GM21619 (cell line): Measurements from ENCODE around the gene ALOX5.

Source experiments
- ATAC-seq: cut with Tn5 transposase; IDR thresholded peaks from one replicate; pipeline ENCODE4 v1.9.1; 2021; ENCODE audit not compliant: unreplicated experiment

ALOX5 gene

DNA sequence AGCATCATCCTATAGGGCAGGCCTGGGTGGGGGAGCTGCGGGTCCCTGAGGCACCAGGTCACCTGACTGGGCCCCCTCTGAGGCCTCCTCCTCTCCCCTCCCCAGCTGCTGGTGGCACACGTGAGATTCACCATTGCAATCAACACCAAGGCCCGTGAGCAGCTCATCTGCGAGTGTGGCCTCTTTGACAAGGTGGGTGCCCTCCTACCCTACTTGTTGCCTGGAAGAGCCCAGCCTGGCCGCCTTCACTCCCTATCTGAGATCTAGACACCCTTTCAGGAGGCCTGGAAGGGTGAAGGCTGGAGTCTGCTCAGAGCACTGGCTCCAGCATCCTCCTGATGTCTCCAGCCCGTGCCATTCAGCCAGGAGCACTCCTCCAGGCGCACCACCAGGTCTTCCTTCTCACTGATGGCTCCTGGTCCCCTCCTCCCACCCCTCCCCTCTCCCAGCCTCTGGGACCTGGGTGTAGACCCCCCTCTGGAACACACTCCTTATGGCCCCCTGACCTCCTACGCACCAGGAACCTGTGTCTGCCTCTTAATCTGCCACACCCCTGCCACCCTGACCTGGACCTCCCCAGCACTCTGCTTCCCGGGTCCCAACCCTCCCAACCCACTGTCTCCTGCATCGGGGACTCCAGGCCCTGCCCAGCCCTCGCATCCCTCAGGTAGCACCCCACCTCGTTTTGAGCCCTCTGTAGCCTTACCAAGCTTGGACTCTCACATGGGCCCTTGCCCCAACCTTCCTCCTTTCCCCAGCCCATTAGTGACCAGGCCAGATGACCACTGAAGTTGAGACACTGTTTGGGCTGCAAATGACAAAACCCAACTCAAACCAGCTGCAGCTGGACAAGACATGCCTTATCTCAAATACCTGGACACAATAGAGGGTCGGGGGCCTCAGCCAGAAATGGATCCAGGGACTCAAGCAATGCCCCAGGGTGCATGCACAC lies 67.5 kb downstream of the ALOX5 start:
- ATAC-seq = no peak

DNA sequence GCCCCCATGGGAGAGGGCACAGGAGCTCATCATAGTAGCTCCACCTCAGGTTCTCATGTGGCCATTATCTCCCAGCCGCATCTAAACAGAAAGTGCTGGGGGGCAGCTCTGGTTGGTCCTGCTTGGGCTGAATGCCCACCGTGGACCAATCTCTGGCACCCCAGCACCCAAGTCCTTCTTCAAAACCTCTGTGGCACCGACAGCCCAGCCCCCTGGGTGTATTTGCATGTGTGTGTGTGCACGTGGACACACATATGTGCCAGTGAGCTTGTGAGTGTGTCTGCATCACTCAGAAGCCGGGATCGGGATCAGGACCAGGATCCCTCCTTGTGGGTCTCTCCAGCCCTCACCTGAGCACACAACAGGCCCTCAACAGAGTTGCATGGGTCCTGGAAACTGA lies 68.2 kb downstream of the ALOX5 start:
- ATAC-seq = no peak

DNA sequence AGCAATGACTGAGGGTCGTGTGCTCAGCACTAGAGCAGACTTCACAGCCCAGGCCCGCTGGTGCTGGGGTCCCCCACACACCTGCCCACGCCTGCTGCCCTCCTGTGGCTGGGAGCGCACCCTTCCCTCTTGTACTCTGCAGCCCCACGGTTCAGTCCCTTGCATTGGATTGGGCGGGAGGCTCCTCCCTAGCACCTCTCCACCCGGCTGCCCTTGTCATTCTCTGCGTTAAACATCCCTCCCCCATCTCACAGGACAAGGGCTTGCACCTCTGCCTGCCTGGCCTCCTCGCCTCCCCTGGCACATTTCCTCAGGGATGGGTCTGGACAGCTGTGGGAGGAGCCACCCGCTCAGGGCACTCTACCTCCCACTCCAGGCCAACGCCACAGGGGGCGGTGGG lies 68.6 kb downstream of the ALOX5 start:
- no peak for ATAC-seq

DNA sequence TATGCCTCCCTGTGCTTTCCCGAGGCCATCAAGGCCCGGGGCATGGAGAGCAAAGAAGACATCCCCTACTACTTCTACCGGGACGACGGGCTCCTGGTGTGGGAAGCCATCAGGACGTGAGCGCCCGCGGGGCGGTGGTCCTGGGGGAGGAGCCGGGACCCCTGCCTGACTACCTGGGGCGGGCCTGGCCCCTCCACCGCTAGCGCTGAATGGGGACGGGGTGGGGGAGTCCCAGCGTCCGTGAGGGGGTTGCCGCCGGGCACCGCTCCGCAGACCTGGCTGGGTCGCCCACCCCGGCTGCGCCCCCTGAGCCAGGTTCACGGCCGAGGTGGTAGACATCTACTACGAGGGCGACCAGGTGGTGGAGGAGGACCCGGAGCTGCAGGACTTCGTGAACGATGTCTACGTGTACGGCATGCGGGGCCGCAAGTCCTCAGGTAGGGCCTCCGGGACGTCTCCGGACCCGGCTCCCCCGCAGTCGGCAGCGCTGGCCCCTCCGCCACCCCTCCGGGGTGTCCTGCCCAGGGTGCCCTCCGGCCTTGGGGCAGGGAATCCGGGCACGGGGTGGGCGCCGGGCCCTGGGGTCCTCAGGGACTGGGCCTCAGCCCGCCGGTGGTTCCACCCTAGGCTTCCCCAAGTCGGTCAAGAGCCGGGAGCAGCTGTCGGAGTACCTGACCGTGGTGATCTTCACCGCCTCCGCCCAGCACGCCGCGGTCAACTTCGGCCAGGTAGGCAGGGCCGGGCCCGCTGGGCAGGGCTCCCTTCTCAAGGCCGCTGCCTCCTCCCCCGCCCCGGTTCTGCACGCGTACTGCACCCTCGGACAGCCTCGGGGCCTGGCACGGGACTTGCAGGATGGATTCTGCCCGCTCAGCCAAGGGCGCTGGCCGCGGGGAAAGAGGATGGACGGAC lies 69.3 kb downstream of the ALOX5 start:
- ATAC-seq = no peak

DNA sequence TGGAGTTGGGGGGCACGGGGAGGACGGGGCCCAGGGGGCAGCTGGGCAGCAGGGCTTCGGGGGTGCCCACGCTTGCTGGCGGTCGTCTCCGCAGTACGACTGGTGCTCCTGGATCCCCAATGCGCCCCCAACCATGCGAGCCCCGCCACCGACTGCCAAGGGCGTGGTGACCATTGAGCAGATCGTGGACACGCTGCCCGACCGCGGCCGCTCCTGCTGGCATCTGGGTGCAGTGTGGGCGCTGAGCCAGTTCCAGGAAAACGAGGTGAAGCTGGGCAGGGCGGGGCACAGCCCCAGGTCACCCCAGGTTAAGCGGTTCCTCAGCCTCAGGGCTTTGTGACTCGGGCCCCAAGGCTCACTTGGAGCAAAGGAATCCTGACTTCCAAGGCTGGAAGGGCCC lies 70.0 kb downstream of the ALOX5 start:
- ATAC-seq = no peak

DNA sequence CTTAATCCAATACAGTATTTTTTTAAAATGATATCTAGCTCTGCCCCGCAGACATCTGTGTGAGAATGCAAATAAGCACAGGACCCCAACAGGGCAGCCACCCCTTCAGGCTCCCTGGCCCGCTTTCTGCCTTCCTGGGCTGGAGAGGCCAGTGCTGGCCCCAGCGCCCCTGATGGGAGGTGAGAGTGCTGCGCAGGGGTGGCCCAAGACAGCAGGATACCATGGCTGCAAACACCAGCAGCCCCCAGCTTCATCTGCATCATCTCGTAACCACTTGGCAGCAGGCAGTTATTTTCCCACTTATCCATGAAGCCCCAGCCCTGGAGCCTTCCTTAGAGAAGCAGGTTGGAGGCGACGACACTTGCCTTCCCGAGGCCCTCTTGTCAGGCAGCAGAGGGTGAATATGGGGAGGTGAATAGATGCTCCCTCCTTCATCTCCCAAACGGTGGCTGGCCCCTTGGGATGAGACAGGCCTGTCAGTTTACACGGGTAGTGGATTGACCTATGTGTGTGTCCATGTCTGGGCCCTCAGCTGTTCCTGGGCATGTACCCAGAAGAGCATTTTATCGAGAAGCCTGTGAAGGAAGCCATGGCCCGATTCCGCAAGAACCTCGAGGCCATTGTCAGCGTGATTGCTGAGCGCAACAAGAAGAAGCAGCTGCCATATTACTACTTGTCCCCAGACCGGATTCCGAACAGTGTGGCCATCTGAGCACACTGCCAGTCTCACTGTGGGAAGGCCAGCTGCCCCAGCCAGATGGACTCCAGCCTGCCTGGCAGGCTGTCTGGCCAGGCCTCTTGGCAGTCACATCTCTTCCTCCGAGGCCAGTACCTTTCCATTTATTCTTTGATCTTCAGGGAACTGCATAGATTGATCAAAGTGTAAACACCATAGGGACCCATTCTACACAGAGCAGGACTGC lies 71.2 kb downstream of the ALOX5 start:
- ATAC-seq = no peak

DNA sequence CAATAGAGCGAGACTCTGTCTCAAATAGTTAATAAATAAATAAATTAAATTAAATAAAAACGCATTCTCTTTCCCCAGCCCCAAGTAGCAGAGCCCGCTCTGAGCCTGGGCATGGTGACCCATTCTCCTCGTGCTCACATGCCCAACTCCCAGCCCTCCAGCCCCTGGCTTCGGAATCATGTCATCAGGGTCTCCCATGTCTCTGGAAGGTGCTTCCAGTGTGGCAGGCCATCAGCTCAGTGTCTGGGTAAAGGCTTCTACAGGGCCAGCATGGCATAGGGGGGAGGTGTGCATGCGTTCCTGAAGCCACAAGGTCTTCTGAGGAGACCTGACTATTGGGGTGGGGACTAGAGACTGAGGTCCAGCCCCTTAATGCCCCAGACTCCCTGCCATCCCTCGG lies 72.8 kb downstream of the ALOX5 start:
- no peak for ATAC-seq

DNA sequence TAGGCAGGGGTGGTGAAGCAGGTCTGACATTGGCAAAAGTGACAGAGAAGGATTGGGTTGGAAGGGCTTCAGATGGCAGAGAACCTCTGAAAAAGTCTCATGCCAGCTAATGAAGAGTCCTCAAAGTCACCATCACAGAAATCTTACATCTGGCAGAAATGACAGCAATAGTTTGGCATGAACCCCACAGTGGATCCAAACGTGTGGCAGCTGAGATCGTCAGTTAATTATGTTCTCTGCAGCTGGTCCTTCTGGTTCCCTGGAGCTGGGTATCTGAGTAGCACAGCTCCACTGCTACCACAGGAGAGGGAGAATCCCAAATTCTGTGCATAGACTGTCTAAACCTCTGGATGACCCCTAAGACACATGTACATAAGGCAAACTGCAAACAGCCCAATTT lies 73.4 kb downstream of the ALOX5 start:
- no peak for ATAC-seq

DNA sequence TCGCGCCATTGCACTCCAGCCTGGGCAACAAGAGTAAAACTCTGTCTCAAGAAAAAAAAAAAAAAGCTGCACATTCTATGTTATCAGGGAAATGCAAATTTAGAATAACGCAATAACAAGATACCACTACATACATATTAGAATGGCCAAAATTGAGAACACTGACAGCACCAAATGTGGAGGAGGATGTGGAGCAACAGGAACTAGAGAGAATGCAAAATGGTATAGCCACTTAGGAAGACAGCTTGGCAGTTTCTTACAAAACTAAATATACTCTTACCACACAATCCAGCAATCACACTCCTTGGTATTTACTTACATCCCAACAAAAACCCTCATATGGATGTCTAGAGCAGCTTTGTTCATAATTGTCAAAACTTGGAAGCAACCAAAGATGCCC lies 76.8 kb downstream of the ALOX5 start:
- ATAC-seq = no peak

DNA sequence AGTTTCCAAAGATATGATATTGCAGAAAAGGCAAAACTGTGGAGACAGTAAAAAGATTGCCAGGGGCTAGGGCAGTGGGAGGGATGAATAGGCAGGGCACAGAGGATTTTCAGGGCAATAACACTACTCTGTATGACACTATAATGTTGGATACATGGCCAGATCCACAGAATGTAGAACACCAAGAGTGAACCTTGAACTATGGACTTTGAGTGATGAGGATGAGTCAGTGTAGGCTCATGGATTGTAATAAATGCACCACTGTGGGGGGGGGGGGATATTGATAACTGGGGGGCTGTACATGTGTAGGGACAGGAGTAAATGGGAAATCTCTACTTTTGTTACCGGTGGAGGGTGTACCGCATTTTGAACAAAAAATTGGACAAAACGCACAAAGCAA lies 77.4 kb downstream of the ALOX5 start:
- no peak for ATAC-seq

DNA sequence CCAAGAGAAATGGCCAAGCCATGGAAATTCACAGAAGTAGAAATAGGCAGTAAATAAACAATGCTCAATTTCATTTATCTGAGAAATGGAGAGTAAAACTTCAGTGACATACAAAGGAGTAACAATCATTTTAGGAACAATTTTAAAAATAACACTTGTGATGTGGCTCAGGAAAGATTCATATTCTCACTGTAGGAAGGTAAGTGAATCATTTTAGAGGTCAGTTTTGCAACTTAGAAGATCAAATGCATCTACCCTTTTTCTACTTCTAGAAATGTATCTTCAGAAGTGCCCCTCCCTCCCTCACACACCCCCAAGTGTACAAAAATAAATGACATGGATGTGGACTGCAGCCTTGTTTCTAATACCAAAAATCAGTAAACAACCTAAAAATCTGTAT lies 78.3 kb downstream of the ALOX5 start:
- no peak for ATAC-seq

DNA sequence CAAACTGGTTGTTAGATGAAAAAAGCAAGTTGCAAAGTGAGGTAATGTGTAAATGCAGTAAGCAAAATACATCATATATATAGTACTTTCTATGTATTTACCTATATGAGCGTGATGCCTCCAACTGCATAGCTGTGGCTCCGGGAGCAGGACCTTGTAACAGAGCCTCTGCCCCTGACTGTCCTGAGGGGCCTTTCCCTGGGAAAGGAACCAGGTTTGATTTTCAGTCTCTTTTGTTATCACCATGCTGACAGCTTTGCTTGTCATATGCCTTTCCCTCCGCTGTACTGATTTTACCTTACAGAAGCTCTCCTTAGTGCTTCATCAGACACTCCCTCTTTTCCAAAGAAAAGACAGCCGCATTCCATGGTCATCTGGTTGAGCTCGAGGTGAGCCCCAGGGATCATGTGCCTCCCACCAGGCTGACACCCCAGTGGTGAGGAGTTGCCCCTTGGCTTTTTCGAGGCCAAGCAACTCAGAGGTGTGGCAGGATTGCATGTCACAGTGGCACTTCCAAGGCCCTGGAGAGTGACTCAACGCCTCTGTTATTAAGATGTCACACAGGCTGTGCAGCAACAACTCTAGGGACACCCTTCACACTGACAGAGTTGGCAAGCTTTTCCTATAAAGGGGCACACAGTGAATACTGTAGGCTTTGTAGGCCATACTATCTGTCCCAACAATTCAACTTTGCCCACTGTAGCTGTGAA lies 78.9 kb downstream of the ALOX5 start:
- ATAC-seq = no peak

DNA sequence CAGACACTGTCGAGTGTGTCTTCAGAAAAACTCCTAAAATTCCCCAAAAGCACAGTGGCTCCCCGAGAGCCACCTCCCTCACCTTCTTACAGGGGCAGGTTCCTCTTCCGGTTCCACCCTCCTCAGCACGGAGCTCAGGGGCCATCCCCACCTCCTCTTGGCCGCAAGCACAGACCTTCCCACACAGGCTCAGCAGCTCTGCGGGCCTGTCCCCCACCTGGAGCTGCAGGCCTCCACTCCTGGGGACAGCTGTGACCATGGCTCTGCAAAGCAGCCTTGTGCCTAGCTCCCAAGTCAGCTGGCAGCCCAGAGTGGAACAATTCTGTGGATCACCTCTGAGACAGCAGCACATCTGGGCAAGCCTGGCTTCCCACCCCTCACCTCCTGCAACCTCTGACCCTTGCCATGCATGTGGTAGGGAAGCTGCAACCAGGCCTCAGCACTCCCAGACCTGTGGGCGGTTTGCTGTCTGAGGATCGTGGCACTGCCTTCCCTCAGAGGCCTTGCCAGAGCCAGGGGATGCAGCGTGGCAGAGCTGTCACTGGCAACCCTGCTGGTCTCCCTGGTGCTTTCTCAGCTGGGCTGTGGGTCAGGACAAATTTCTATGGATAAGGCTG lies 79.7 kb downstream of the ALOX5 start:
- ATAC-seq = no peak

DNA sequence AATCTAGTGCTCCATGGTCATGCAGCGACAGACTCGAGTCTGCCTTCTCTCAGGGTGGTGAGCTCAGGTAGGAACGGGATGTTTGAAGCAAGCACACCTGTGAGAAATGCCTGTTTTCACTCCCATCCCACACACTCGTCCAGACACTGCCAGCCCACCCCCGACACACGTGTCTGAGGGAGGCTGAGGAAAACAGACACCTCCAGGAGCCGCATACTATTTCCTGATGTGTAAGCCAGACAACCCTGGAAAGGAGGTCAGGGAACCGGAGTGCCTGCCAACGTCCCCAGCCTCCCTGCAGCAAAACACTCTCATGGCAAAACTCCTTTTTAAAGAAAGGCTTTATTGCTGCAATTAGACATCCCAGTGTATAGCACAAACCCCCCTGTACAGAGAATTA lies 80.2 kb downstream of the ALOX5 start:
- ATAC-seq = no peak

DNA sequence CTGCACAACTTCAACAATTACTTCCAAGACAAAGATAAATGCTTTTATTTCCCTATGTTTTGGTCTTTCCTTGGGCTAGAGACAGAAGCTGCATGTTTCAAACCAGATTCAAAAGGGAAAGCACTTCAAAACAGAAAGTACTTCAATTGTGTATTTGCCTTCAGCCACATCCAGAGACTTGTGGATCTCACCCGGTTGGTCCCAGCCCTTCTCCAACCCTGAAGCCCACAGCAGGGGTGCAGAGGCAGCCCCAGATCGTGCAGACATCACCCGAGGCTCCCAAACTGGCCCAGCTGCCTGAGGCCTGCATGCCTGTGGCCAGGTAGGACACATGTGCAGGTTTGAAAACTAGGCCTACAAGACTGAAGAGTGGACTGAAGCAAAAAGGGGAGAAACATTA lies 80.8 kb downstream of the ALOX5 start:
- ATAC-seq = no peak

DNA sequence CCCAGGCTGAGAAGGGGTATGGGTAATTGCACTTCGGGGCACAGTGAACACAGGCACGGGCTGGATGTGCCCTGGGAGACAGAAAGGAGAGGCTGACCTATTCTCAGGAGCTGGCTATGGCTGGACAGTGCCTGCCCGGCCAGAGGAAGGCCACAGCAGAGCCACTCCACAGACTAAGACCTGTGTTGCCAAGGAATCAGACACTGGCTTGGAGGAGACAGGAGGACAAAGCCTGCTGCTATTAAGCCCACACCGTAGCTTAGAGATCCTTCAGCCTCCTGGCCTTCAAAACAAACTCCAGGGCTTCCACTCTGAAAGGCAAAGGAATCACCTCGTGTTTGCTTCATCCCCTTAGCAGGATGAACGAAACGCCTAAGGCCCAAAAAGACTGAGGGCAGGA lies 82.2 kb downstream of the ALOX5 start:
- ATAC-seq = no peak

DNA sequence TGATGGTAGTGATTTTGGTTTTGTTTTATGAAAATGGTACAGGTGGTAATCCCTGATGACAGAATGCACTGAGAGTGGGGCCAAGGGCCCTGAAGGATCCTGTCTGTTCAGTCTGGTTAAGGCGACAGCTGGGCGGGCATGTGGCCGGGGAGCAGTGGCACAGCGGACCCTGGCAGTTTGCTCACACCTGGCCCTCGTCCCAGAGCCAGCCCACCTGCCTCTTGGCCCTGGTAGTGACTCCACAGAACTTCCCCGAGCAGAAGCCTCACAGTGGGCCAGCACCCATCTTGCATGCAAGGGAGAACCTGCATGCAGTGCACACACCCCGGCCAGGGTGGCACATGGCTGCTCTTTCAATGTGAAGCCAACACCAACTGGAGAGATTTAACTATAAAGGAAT lies 82.8 kb downstream of the ALOX5 start:
- ATAC-seq = no peak

DNA sequence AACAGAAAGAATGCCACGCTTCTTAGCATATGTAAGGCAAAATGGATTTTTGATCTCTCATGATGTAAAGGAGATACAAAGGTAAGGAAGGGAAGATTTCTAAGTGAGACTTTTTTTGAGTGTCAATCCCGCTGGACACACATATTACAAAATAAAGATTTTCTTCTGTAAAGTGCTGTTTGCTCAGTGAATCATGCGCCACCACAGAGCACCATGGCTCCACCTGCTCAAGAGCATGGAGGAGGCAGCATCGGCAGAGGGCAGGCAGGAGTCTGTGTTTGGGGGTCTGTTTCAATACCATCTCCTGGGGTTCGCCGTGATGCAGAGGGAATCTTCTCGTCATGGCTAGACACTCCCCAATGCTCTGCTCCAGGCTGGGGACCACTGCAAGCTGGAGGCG lies 83.5 kb downstream of the ALOX5 start:
- ATAC-seq = no peak

DNA sequence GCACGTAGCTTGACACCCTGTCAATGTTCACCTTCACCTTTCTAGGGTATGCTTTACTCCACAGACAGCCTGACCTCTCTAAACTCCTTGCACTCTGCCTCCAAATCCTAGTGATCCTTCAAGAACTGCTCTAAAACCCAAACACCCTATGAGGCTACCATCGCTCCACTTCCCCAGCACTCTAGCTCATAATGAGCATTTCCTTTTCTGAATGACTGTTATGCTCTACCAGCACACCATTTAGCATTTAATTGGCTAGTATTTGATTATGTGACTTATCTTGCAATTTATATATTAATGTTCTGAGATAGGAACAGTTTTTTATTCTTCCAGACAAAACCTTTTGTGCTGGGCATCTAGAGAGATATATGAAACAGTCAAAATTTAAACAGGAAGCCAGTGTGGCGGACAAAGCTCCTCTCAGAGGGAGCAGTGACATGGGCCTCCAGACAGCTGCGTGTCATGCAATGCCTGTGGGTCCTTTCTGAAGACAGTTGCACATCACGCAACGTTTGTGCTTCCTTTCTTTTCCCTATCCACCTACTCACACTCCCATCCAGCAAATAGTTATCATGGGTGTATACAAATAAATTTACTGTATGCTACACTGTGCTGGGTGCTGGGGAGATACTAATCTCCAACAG lies 86.3 kb downstream of the ALOX5 start:
- peak; percentile 32 for ATAC-seq
